ENCODE data around the gene HOXA6. TPM values are rescaled to one million over a fixed set of nuclear protein-coding genes. Genes with fewer than 3 reads are reported as not detected.

HOXA6 gene
- total RNA-seq, 1 experiment from 2014 or later: not detected

DNA sequence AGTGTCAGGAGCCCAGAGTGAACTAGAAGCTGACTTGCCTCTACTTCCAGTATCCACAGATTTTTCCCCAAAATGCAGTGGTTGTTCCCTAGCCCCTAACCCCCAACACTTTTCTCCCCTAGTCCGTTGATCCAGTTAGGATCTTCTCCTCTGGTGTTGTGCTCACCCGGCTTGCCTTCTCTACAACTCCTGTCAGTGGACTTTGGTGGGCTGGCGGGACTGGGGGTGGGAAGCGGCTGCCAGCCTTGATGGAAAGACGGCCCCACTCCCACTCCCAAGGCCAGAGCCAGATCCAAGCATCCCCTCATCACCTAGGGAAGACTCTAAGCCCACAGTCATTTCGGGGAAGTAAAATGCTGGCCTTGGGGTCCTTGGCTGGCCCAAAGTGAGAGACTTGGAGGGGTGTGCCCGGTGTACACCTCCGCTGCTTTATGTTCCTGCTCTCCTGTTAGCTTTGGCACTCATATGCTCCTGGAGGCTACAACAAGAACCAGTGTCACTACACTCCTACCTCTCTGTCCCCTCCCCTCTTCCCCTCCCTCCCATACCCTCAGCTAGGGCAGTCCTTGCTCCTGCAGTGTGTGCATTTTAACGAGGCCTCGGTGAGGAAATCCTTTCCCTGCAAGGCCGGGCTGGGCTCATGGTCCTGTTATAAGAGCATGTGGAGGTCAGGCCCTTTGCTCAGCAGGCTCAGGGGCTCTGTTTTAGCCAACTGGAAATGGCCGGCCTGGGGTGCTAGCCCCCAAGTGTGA, 27.5 kb upstream of the HOXA6 start:
- Histone ChIP-seq H3K4me2 (ENCODE audit: insufficient read depth, insufficient read length, low read length) (no peak overlapping the region), H3K18ac (ENCODE audit: insufficient read length, low read depth, low read length) (no peak overlapping the region), H2AFZ (ENCODE audit: low read length) (no peak overlapping the region), H3K9ac (ENCODE audit: extremely low read depth, insufficient read length, low read length) (no peak overlapping the region), H4K8ac (replicated peaks; ENCODE audit: insufficient read length, low read depth, low read length) (no peak overlapping the region), H2BK5ac (ENCODE audit: insufficient read length, low read length) (no peak overlapping the region), H3K79me2 (ENCODE audit: insufficient read depth, low read length) (no peaks in the 10 kb centered on the region), H3T11ph (ENCODE audit: low read length) (no peak overlapping the region), H2BK120ac (ENCODE audit: low read depth, low read length, poor library complexity, severe bottlenecking) (no peak overlapping the region), H4K5ac (ENCODE audit: insufficient read length, low read depth, low read length) (no peak overlapping the region), H3K23me2 (ENCODE audit: insufficient read length, low read depth, low read length, poor library complexity, severe bottlenecking) (no peaks in the 10 kb centered on the region), H3K9me3 (ENCODE audit: control insufficient read depth, low read depth, low read length) (no peaks in the 10 kb centered on the region), H2AK5ac (ENCODE audit: insufficient read length, low read length) (no peak overlapping the region), H2BK15ac (ENCODE audit: low read depth, low read length) (no peak overlapping the region), H3K27me3 (ENCODE audit: insufficient read depth, low read length) (peaks cover 98% of the 10 kb centered on the region), H3K4me1 (ENCODE audit: insufficient read depth, low read length) (no peaks in the 10 kb centered on the region), H4K91ac (ENCODE audit: insufficient read length, low read depth, low read length) (no peak overlapping the region), H3K23ac (ENCODE audit: insufficient read length, low read depth, low read length) (no peak overlapping the region), H2BK12ac (ENCODE audit: insufficient read length, low read depth, low read length) (no peak overlapping the region), H3K4ac (ENCODE audit: low read depth, low read length) (no peak overlapping the region), H3K79me1 (ENCODE audit: insufficient read depth, low read depth, low read length, poor library complexity, severe bottlenecking) (no peaks in the 10 kb centered on the region), H4K20me1 (ENCODE audit: control insufficient read depth, insufficient read depth, insufficient read length) (no peaks in the 10 kb centered on the region), H3K14ac (ENCODE audit: insufficient read depth, low read length) (no peak overlapping the region), H3K56ac (ENCODE audit: insufficient read length, low read depth, low read length) (no peak overlapping the region), H2BK20ac (ENCODE audit: low read depth, low read length, poor library complexity, severe bottlenecking) (no peak overlapping the region), H3K27ac (ENCODE audit: insufficient read length, low read depth, low read length) (no peak overlapping the region)
- DNase-seq: peak; percentile 36
- TF ChIP-seq, protein P1, sequence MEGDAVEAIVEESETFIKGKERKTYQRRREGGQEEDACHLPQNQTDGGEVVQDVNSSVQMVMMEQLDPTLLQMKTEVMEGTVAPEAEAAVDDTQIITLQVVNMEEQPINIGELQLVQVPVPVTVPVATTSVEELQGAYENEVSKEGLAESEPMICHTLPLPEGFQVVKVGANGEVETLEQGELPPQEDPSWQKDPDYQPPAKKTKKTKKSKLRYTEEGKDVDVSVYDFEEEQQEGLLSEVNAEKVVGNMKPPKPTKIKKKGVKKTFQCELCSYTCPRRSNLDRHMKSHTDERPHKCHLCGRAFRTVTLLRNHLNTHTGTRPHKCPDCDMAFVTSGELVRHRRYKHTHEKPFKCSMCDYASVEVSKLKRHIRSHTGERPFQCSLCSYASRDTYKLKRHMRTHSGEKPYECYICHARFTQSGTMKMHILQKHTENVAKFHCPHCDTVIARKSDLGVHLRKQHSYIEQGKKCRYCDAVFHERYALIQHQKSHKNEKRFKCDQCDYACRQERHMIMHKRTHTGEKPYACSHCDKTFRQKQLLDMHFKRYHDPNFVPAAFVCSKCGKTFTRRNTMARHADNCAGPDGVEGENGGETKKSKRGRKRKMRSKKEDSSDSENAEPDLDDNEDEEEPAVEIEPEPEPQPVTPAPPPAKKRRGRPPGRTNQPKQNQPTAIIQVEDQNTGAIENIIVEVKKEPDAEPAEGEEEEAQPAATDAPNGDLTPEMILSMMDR (conservative IDR thresholded peaks at IDR 0.05): no peak
- H3K9me3 Mint-ChIP-seq: peaks cover 6 to 28% of the 10 kb centered on the region in 2 experiments; a peak in 4 of 5 replicates
- H3K27me3 Mint-ChIP-seq (ENCODE audit: low read depth): peaks cover 98% of the 10 kb centered on the region
- H3K36me3 Mint-ChIP-seq (ENCODE audit: insufficient read depth in 1 of 3, low read depth in 3 of 3): no peaks in the 10 kb centered on the region; a peak in 2 of 7 replicates
- peak overlapping the region in 1 of 2 experiments; percentile 55; a peak in 2 of 5 replicates for H3K4me3 Mint-ChIP-seq
- no CpG with 5 or more reads among the region's 12 CpGs for WGBS (ENCODE audit: extremely low coverage, insufficient read length, low lambda C conversion rate)
- H3K27ac Mint-ChIP-seq: no peak overlapping the region
- H3K4me1 Mint-ChIP-seq: peaks cover 3 to 7% of the 10 kb centered on the region in 2 experiments

Measured in H9 (cell line).